HepG2 (cell line): ENCODE results near the gene ANKRD6. TPM values are rescaled to one million over a fixed set of nuclear protein-coding genes. Genes with fewer than 3 reads are reported as not detected.

ENCODE experiments used
- ATAC-seq: fragments of 200-7000 bp; cut with Tn5 transposase; 3 replicates; pipeline ENCODE4 v1.9.1; 2020; ENCODE audit warnings: mild to moderate bottlenecking, moderate library complexity
- BruUV-seq: library from RNA; stranded (reverse); fragments of 400-500 nt; replicated peaks from 2 replicates; lab custom pipeline; 2021; lab: Mats Ljungman, UMichigan
- CTCF ChIA-PET: fragments of 300-600 bp; formaldehyde crosslinking; extraction: SDS; loops from one replicate; lab custom pipeline; 2021; ENCODE audit warnings: low total read pairs, inconsistent platforms, low intra/inter-chr PET ratio; lab: Yijun Ruan, JAX
- POLR2A ChIA-PET: fragments of 350-600 bp; sonication (Branson Sonifier 250); formaldehyde crosslinking; loops from one replicate; lab custom pipeline; 2020; ENCODE audit warnings: antibody characterized with exemption, inconsistent platforms; lab: Yijun Ruan, JAX
- DNase-seq: peaks from one replicate; pipeline ENCODE4 v3.0.0-alpha.2; 2015; ENCODE audit warnings: low spot score
- FAIRE-seq: peaks from 3 replicates; lab custom pipeline; 2011; peaks lifted over from hg19 to GRCh38; lab: Jason Lieb, UNC
- H2AFZ ChIP-seq: one replicate; pipeline ENCODE4 v1.6.1; 2011; ENCODE audit warnings: low read length, inconsistent platforms
- H3K27ac ChIP-seq: fragments of 300-600 bp; 3 replicates; pipeline ENCODE4 v1.8.0; 2011; ENCODE audit warnings: mixed run types, mild to moderate bottlenecking, mixed read lengths, low read length, inconsistent platforms; ENCODE audit not compliant: insufficient read depth; ENCODE audit errors: extremely low read length
- H3K27me3 ChIP-seq, 2 experiments: fragments of 200-600 bp in 1 of 2; 2 replicates in 1 of 2; 3 replicates in 1 of 2; pipeline versions ENCODE4 v1.6.0 to v1.8.0; 2011; ENCODE audit warnings: low read length in 2 of 2, mild to moderate bottlenecking in 2 of 2, moderate library complexity in 2 of 2, inconsistent platforms in 1 of 2; ENCODE audit not compliant: insufficient read depth in 2 of 2, control insufficient read depth in 1 of 2
- H3K36me3 ChIP-seq, 2 experiments: fragments of 200-600 bp in 1 of 2; replicated peaks in 1 of 2; 2 replicates in 1 of 2; 3 replicates in 1 of 2; pipeline versions ENCODE4 v1.5.1 to v1.8.0; 2011; ENCODE audit warnings: low read length in 2 of 2, inconsistent platforms in 1 of 2; ENCODE audit not compliant: insufficient read depth in 2 of 2, control insufficient read depth in 1 of 2
- H3K4me1 ChIP-seq: 2 replicates; pipeline ENCODE4 v1.5.1; 2012; ENCODE audit warnings: low read length, inconsistent platforms; ENCODE audit not compliant: insufficient read depth
- H3K4me2 ChIP-seq: 2 replicates; pipeline ENCODE4 v1.6.0; 2011; ENCODE audit warnings: low read depth, low read length, inconsistent platforms
- H3K4me3 ChIP-seq, 3 experiments: fragments of 200-600 bp in 1 of 3; sonication (generic), shearing (Covaris generic) in 1 of 3; replicated peaks in 1 of 3; 2 replicates each; pipeline ENCODE4 v1.5.1; 2011 to 2016; ENCODE audit warnings: low read length in 3 of 3, inconsistent platforms in 2 of 3, low read depth in 2 of 3, mild to moderate bottlenecking in 2 of 3, control low read depth in 1 of 3, mixed read lengths in 1 of 3; ENCODE audit not compliant: insufficient read depth in 1 of 3
- H3K79me2 ChIP-seq: one replicate; pipeline ENCODE4 v1.6.1; 2011; ENCODE audit warnings: low read length, inconsistent platforms; ENCODE audit not compliant: insufficient read depth
- H3K9ac ChIP-seq: 2 replicates; pipeline ENCODE4 v1.6.0; 2011; ENCODE audit warnings: mild to moderate bottlenecking, low read depth, low read length, inconsistent platforms; ENCODE audit not compliant: insufficient read depth
- H3K9me3 ChIP-seq: 2 replicates; pipeline ENCODE4 v1.5.1; 2012; ENCODE audit warnings: mild to moderate bottlenecking, low read length
- H4K20me1 ChIP-seq: 2 replicates; pipeline ENCODE4 v1.6.0; 2011; ENCODE audit warnings: inconsistent platforms, mild to moderate bottlenecking, low read length, moderate library complexity; ENCODE audit not compliant: insufficient read depth
- ARNTL ChIP-seq: sonication (generic); formaldehyde crosslinking; IDR thresholded peaks from 2 replicates; pipeline ENCODE4 v1.4.0; 2020; ENCODE audit warnings: mild to moderate bottlenecking, missing genetic modification reagents
- ATM ChIP-seq: fragments of 450-650 bp; IDR thresholded peaks from 2 replicates; pipeline ENCODE4 v1.7.1; 2017; ENCODE audit warnings: mild to moderate bottlenecking, borderline replicate concordance
- CC2D1A ChIP-seq: sonication (generic); formaldehyde crosslinking; IDR thresholded peaks from 2 replicates; pipeline ENCODE4 v1.8.1; 2023; ENCODE audit warnings: mild to moderate bottlenecking, missing genetic modification reagents
- GRHL1 ChIP-seq: sonication (generic); formaldehyde crosslinking; conservative IDR thresholded peaks from 2 replicates; pipeline ENCODE4 v1.8.0; 2022; ENCODE audit warnings: missing genetic modification reagents
- HNF1A ChIP-seq, 2 experiments: sonication (generic) in 1 of 2; formaldehyde crosslinking in 1 of 2; IDR thresholded peaks; 2 replicates each; pipeline versions ENCODE4 v1.4.0 to v1.6.1; 2016 to 2020; ENCODE audit warnings: borderline replicate concordance in 1 of 2, low read depth in 1 of 2, mild to moderate bottlenecking in 1 of 2, missing genetic modification reagents in 1 of 2
- HNF4A ChIP-seq: sonication (generic); formaldehyde crosslinking; IDR thresholded peaks from 2 replicates; pipeline ENCODE4 v1.4.0; 2020; ENCODE audit warnings: missing genetic modification reagents
- KMT2A ChIP-seq: sonication (generic); formaldehyde crosslinking; IDR thresholded peaks from 2 replicates; pipeline ENCODE4 v1.4.0; 2020; ENCODE audit warnings: missing genetic modification reagents
- MTA1 ChIP-seq: sonication (generic); formaldehyde crosslinking; IDR thresholded peaks from 2 replicates; pipeline ENCODE4 v1.4.0; 2020; ENCODE audit warnings: missing genetic modification reagents, mild to moderate bottlenecking, borderline replicate concordance
- RBM22 ChIP-seq: fragments of 200-400 bp; formaldehyde crosslinking; optimal IDR thresholded peaks from 2 replicates; pipeline ENCODE3; 2017; ENCODE audit warnings: mild to moderate bottlenecking, low read length, moderate library complexity
- SIN3B ChIP-seq: fragments of 150-350 bp; IDR thresholded peaks from 2 replicates; pipeline ENCODE4 v1.6.1; 2014; ENCODE audit warnings: low read length
- SP1 ChIP-seq, 2 experiments: fragments of 450-650 bp in 1 of 2; sonication (generic) in 1 of 2; formaldehyde crosslinking in 1 of 2; IDR thresholded peaks; 2 replicates each; pipeline versions ENCODE4 v1.4.0 to v1.6.1; 2016 to 2020; ENCODE audit warnings: missing genetic modification reagents in 1 of 2
- ZNF274 ChIP-seq: sonication (generic); formaldehyde crosslinking; IDR thresholded peaks from 2 replicates; pipeline ENCODE4 v1.5.1; 2020; ENCODE audit warnings: mild to moderate bottlenecking, missing genetic modification reagents
- ZNF367 ChIP-seq: sonication (generic); formaldehyde crosslinking; IDR thresholded peaks from 2 replicates; pipeline ENCODE4 v1.4.0; 2020; ENCODE audit warnings: missing genetic modification reagents, borderline replicate concordance
- WGBS: methylation state at CpG from one replicate; pipeline ENCODE4 v1.1.6; 2017; ENCODE audit warnings: low lambda C conversion rate; 5-methylcytosine and 5-hydroxymethylcytosine counted together
- in situ Hi-C: cut with HindIII; loops from 2 replicates; pipeline ENCODE4 v1.10.0; 2017; ENCODE audit warnings: low pct_unique_long_range_greater_than_20kb; ENCODE audit not compliant: extremely low pct_ligation_motif_present
- intact Hi-C: fragments of 100-400 bp; cut with micrococcal nuclease; formaldehyde crosslinking; loops from one replicate; pipeline ENCODE4 v1.10.0; 2022; ENCODE audit not compliant: unreplicated experiment
- polyA plus RNA-seq, 8 experiments: library from polyadenylated mRNA; depleted of rRNA in 3 of 8; stranded (reverse) in 7 of 8; unstranded in 1 of 8; fragments of >200 nt; fragmentation: Illumina TruSeq in 4 of 8; extraction: Trizol in 4 of 8; gene quantifications; 2 replicates each; pipeline versions ENCODE4 v1.2.1 to v1.2.3, GENCODE V29; 2011 to 2016; ENCODE audit warnings: low read depth in 4 of 8, missing spikeins in 1 of 8, mixed read lengths in 1 of 8; ENCODE audit not compliant: insufficient read depth in 1 of 8
- total RNA-seq, 5 experiments: library from RNA; depleted of rRNA; stranded (reverse); fragments of >200 nt; fragmentation: Illumina TruSeq; extraction: Trizol; gene quantifications; 2 replicates each; pipeline ENCODE4 v1.2.3, GENCODE V29; 2016; ENCODE audit warnings: low read depth in 1 of 5

The ANKRD6 gene
- total and polyA plus RNA-seq, 2 of the 13 experiments (the other 11 are each of a cell fraction or from before 2014, with no cell fraction given), result 0.18 to 0.36 TPM

DNA sequence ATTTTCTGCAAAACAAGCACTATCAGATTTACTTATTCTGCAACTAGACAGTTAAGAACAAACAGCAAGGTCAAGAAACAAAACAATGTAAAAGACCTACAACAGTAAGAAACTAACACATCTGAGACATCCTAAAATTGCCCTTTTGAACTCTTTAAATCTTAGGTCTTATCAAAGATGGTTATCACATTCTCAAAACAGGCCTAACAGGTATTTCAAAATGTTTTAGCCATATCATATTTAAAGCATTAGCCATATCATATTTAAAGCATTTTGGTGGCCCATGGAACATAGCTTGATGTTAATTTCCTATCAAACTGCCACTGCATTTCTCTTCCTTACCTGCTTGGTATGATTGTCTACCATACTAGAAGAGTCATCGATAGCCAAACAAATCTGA lies 216.7 kb downstream of the ANKRD6 start:
- WGBS, result 100% methylated on average over 1 of the region's 1 CpG
- POLR2A ChIA-PET, result no interaction called here
- H3K4me1 ChIP-seq, result no peaks in the 10 kb centered on the region
- no TSS peak for BruUV-seq
- H3K79me2 ChIP-seq, result no peaks in the 10 kb centered on the region
- H3K27ac ChIP-seq, result no peak overlapping the region
- no peaks in the 10 kb centered on the region for H3K27me3 ChIP-seq
- H3K9ac ChIP-seq, result no peak overlapping the region
- no peak overlapping the region for H2AFZ ChIP-seq
- CTCF ChIA-PET, result no interaction called here
- ATAC-seq, result no peak
- no peak overlapping the region for H3K4me2 ChIP-seq
- no peaks in the 10 kb centered on the region for H3K9me3 ChIP-seq
- in situ Hi-C loops (no loop called here), intact Hi-C loops (no loop called here)
- no peak for FAIRE-seq
- DNase-seq, result no peak
- TF ChIP-seq HNF4A (CRISPR knock-in tag) (no peak), ZNF274 (CRISPR knock-in tag) (no peak), ATM (no peak), SP1 (IDR thresholded peaks at IDR 0.05) (no peak), SP1 (CRISPR knock-in tag; IDR thresholded peaks at IDR 0.05) (no peak)
- no peak overlapping the region for H3K4me3 ChIP-seq
- H3K36me3 ChIP-seq, result peaks cover 19 to 85% of the 10 kb centered on the region in 2 experiments
- H4K20me1 ChIP-seq, result no peaks in the 10 kb centered on the region

GRCh38 chr6:89650579-89650978 lies 217.6 kb downstream of the ANKRD6 start:
- ChIA-PET CTCF (no interaction called here), POLR2A (no interaction called here)
- Histone ChIP-seq H3K9ac (no peak overlapping the region), H3K27ac (no peak overlapping the region), H3K79me2 (no peaks in the 10 kb centered on the region), H3K4me2 (no peak overlapping the region), H3K9me3 (no peaks in the 10 kb centered on the region), H3K4me3 (no peak overlapping the region), H3K4me1 (no peaks in the 10 kb centered on the region), H4K20me1 (no peaks in the 10 kb centered on the region), H3K36me3 (peaks cover 19 to 84% of the 10 kb centered on the region in 2 experiments), H2AFZ (no peak overlapping the region), H3K27me3 (no peaks in the 10 kb centered on the region)
- ATAC-seq (no peak), DNase-seq (no peak), FAIRE-seq (no peak)
- in situ Hi-C loops, result no loop called here
- no TSS peak for BruUV-seq
- intact Hi-C loops, result no loop called here
- WGBS, result 100% methylated on average over 8 of the region's 8 CpGs
- TF ChIP-seq GRHL1 (CRISPR knock-in tag) (no peak), ZNF367 (no peak), HNF1A (IDR thresholded peaks at IDR 0.05; ENCODE audit: low read depth) (no peak), HNF1A (CRISPR knock-in tag; IDR thresholded peaks at IDR 0.05; ENCODE audit: borderline replicate concordance) (no peak), RBM22 (no peak), SIN3B (no peak), MTA1 (CRISPR knock-in tag) (no peak), CC2D1A (CRISPR knock-in tag) (no peak), KMT2A (CRISPR knock-in tag) (no peak), ARNTL (no peak)
